Fibroblast of lung (primary cell): Measurements from ENCODE around the gene SENP3. TPM values are rescaled to one million over a fixed set of nuclear protein-coding genes. Genes with fewer than 3 reads are reported as not detected.

Source experiments
- DNase-seq, 2 donors: peaks; one replicate each; pipeline versions ENCODE4 v3.0.0 to v3.0.0-alpha.2; 2010; ENCODE audit warnings: low read depth in 2 of 2
- H2AFZ ChIP-seq: 2 replicates; pipeline ENCODE4 v1.5.1; 2012; ENCODE audit warnings: low read length, control low read depth, inconsistent platforms
- H3K27ac ChIP-seq: 2 replicates; pipeline ENCODE4 v1.5.1; 2011; ENCODE audit warnings: low read length, control low read depth; ENCODE audit not compliant: insufficient read depth
- H3K27me3 ChIP-seq: 2 replicates; pipeline ENCODE4 v1.5.1; 2011; ENCODE audit warnings: mild to moderate bottlenecking, low read length; ENCODE audit not compliant: control insufficient read depth, insufficient read depth
- H3K36me3 ChIP-seq: 2 replicates; pipeline ENCODE4 v1.5.1; 2011; ENCODE audit warnings: low read length; ENCODE audit not compliant: control insufficient read depth, insufficient read depth
- H3K4me1 ChIP-seq: 2 replicates; pipeline ENCODE4 v1.5.1; 2011; ENCODE audit warnings: low read length; ENCODE audit not compliant: control insufficient read depth, insufficient read depth; ENCODE audit errors: extremely low read depth
- H3K4me2 ChIP-seq: 2 replicates; pipeline ENCODE4 v1.5.1; 2011; ENCODE audit warnings: low read length, control low read depth; ENCODE audit not compliant: insufficient read depth; ENCODE audit errors: extremely low read depth
- H3K4me3 ChIP-seq, 4 experiments: fragments of 200-600 bp in 1 of 4; sonication (generic) in 1 of 4; replicated peaks in 1 of 4; 2 replicates each; pipeline ENCODE4 v1.5.1; 2011 to 2016; ENCODE audit warnings: low read length in 4 of 4, low read depth in 3 of 4, mild to moderate bottlenecking in 3 of 4, control low read depth in 2 of 4, inconsistent platforms in 1 of 4, mixed read lengths in 1 of 4; ENCODE audit not compliant: insufficient read depth in 1 of 4; ENCODE audit errors: control extremely low read depth in 1 of 4
- H3K79me2 ChIP-seq: 2 replicates; pipeline ENCODE4 v1.5.1; 2012; ENCODE audit warnings: mild to moderate bottlenecking, low read length, inconsistent platforms; ENCODE audit not compliant: control insufficient read depth, insufficient read depth
- H3K9ac ChIP-seq: 2 replicates; pipeline ENCODE4 v1.5.1; 2011; ENCODE audit warnings: mild to moderate bottlenecking, low read length, control low read depth; ENCODE audit not compliant: insufficient read depth
- H3K9me3 ChIP-seq: 2 replicates; pipeline ENCODE4 v1.5.1; 2012; ENCODE audit warnings: low read depth, low read length; ENCODE audit not compliant: control insufficient read depth, insufficient read depth
- H4K20me1 ChIP-seq: 2 replicates; pipeline ENCODE4 v1.5.1; 2011; ENCODE audit warnings: low read length; ENCODE audit not compliant: control insufficient read depth, insufficient read depth; ENCODE audit errors: extremely low read depth
- CTCF ChIP-seq, 2 donors: IDR thresholded peaks in 1 of 2; conservative IDR thresholded peaks in 1 of 2; 1 replicate in 1 of 2; 2 replicates in 1 of 2; pipeline ENCODE4 v1.5.1; 2011 to 2012; ENCODE audit warnings: low read length in 2 of 2, control low read depth in 1 of 2, inconsistent platforms in 1 of 2, low read depth in 1 of 2, mild to moderate bottlenecking in 1 of 2
- EZH2 ChIP-seq: IDR thresholded peaks from 2 replicates; pipeline ENCODE4 v1.5.1; 2012; ENCODE audit warnings: low read length, control low read depth, mild to moderate bottlenecking; ENCODE audit errors: missing control alignments
- polyA plus RNA-seq, 2 donors: library from polyadenylated mRNA; depleted of rRNA in 1 of 2; stranded (reverse) in 1 of 2; unstranded in 1 of 2; fragments of >200 nt; gene quantifications; 2 replicates each; pipeline ENCODE4 v1.2.1, GENCODE V29; 2011 to 2012; ENCODE audit warnings: missing spikeins in 1 of 2
- total RNA-seq: library from RNA; depleted of rRNA; stranded (reverse); fragments of >200 nt; gene quantifications from 2 replicates; pipeline ENCODE4 v1.2.1, GENCODE V29; 2014

SENP3 gene
- total and polyA plus RNA-seq, 2 donors (not counting 1 experiment from before 2014, with no cell fraction given): 66.2 to 67.6 TPM

- Histone ChIP-seq H3K9ac (peak overlapping the region; percentile 1), H3K4me1 (peaks cover 17% of the 10 kb centered on the region), H2AFZ (peak overlapping the region; percentile 28), H3K36me3 (no peaks in the 10 kb centered on the region), H3K9me3 (no peaks in the 10 kb centered on the region), H3K27me3 (no peaks in the 10 kb centered on the region), H3K4me3 (peak overlapping the region in 1 of 4 experiments; percentile 35), H3K27ac (peak overlapping the region; percentile 13), H3K4me2 (peak overlapping the region; percentile 61), H4K20me1 (no peaks in the 10 kb centered on the region), H3K79me2 (peaks cover 11% of the 10 kb centered on the region)
- DNase-seq: peak; percentile 72 to 77
- TF ChIP-seq EZH2 (no peak), CTCF (conservative IDR thresholded peaks at IDR 0.05 in 1 of 2, IDR thresholded peaks at IDR 0.05 in 1 of 2; ENCODE audit: low read depth in 1 of 2, low read length in 2 of 2) (no peak)
These were observed 3.8 kb upstream of the SENP3 start for GRCh38 chr17:7557775-7558543.

- Histone ChIP-seq H3K9me3 (no peaks in the 10 kb centered on the region), H3K4me2 (peak within 1 kb of the TSS; percentile 61), H3K27me3 (no peaks in the 10 kb centered on the region), H4K20me1 (no peaks in the 10 kb centered on the region), H2AFZ (peak within 1 kb of the TSS; percentile 28), H3K9ac (peak within 1 kb of the TSS; percentile 1), H3K4me1 (peaks cover 19% of the 10 kb centered on the region), H3K36me3 (peaks cover 2% of the 10 kb centered on the region), H3K27ac (peak within 1 kb of the TSS; percentile 13), H3K79me2 (peaks cover 18% of the 10 kb centered on the region), H3K4me3 (peak within 1 kb of the TSS in 1 of 4 experiments; percentile 35)
- DNase-seq: no peak
- TF ChIP-seq EZH2 (no peak), CTCF (conservative IDR thresholded peaks at IDR 0.05 in 1 of 2, IDR thresholded peaks at IDR 0.05 in 1 of 2; ENCODE audit: low read depth in 1 of 2, low read length in 2 of 2) (no peak)
These were observed 3.0 kb upstream of the SENP3 start, which contains the start of gene TNFSF13 for GRCh38 chr17:7558544-7559319. TSS of gene TNFSF13 (plus strand) at chr17:7558750. CDS start at chr17:7559040, 290 bp downstream.
